ENCODE measurements around the gene CRYGN. TPM values are rescaled to one million over a fixed set of nuclear protein-coding genes. Genes with fewer than 3 reads are reported as not detected.

Gene CRYGN
- total RNA-seq, 1 donor from 2014 or later, result 0.16 TPM

DNA sequence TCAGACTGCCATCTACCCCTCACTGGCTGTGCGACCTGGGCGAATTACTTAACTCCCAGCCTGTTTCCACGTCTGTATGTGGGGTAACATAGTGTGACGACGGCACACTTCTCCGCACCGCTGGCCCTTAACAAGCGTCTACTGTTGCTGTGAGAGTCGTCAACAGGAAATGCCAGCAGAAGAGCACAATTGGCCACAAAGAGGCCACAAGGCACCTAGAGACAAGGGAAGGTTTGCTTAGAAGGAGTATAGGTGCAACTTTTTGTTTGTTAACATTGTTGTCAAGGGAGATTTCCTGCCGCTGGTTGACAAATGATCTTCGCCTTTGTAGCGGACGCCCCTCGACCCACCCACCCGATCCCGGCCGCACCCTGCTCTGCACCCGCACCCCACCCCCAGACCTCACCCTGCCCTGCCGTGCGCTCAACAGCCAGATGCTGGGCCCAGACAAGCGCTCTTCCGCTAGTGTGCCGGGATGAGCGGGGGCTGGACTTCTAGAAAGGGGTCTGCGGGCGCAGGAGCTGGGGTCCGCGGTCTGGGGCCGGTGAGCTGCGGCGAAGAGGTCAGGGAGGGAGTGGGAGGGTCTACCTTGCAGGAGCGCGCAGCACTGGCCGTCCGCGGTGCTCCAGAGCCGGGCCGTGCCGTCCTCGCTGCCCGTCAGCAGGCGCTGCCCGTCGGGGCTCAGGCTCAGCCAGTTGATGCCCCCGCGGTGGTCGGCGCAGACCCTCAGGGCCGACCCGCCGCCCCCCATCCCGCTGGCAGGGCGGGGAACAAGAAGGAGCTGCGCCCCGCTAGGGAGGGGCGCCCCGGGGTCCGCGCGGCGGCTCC lies 30.9 kb downstream of the CRYGN start:
- no peak for DNase-seq (ENCODE audit: low read depth)

DNA sequence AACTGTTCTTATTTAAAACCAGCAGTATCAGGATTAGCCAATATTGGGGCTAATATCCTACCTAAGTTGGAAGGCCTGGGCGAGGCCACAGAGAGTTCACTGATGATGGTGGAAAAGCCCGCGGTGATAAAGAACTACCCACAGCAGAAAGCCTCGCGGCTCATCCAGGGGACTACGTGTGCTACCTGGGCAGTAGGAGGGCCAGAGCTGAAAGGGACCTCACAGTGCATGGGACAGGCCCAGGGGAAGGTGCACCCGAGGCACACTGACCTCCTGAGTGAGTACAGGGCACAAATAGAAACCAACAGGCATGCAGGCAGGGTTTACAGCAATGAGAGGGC lies 31.5 kb downstream of the CRYGN start:
- no peak for DNase-seq (ENCODE audit: low read depth)

DNA sequence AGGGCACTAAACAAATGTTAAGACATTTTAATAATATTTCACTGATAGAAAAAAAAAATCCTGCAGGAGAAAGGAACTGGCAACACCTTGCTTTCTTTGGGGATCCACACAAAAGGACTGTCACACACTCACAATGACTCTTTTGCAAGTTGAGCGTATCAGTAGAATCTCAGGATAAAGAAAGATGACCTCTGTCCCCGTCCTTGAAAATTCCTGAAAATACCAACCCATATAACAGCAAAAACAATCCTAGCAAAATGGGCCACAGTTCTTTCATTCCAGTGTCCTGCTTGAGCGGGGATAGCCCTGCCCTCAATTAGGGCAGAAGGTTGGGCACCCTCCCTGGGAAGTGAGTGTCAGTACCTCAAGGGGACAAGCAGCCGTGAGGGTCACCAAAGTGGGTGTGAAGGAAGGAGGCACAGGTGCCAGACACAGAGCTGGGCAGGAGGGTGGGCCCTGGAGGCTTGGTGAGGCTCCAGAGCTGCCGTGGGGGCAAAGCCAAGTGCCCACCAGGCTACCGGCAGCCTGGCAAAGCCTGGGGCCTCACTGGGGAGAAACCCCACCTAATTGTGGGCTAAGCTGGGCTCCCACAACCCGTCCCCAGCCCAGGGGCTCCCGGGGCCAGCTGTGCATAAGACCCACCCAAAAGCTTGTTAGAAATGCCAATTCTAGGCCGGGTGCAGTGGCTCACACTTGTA lies 32.9 kb downstream of the CRYGN start:
- no peak for DNase-seq (ENCODE audit: low read depth)

DNA sequence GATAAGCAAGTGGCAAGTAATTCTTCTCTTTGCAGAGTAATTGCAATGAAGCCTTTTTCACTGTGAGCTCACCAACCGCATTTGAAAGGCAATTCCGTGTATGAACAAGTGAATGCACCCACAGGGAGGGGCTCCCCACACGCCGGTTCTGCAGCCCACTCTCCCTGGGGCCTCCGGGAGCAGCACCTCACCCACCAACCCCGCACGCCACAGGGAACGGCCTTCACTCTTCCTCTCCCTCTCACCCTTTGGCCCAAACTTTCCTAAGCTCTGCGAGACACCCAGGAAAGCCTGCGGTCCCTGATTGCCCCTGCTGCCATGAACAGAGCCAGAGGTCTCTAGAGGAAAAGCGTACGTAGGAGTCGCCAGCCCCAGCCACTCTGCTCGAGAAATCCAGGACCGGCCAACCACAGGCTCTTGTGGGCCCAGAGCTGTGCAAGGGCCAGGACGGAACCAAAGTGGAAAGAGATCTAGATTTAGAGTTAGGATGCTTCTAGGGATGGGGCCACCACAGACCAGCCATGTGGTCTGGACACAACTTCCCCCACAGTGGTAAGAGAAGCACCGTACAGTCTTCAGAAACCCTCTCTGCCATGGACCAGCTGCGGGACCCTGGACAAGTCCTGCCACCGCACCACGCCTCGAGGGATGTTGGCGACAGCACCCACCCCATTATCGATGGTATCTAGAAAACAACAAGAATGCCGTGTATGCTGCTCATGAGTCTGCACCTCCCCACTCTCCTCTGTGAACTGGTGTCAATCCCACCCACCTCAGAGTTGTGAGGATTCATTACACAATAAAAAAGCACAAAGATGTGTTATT lies 33.7 kb downstream of the CRYGN start:
- no peak for DNase-seq (ENCODE audit: low read depth)

DNA sequence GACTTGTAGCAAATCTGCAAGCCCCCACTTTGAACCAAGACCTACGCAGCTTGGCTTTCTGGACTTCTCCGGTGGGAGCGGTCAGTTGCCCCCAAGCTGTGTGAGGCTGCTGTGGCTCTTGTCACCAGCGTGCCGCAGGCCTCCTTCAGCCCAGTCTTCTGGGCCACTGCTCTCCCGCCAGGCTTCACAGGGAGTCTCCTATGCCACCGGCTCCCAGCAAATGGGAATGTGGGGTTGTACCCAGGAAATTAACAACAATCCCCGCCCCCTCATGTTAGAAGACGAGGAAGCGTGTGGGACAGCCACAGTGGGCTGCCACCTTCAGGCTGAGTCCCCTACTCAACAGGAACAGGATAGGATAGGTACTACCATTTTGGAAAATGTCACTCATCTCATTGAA lies 34.4 kb downstream of the CRYGN start:
- no peak for DNase-seq (ENCODE audit: low read depth)

DNA sequence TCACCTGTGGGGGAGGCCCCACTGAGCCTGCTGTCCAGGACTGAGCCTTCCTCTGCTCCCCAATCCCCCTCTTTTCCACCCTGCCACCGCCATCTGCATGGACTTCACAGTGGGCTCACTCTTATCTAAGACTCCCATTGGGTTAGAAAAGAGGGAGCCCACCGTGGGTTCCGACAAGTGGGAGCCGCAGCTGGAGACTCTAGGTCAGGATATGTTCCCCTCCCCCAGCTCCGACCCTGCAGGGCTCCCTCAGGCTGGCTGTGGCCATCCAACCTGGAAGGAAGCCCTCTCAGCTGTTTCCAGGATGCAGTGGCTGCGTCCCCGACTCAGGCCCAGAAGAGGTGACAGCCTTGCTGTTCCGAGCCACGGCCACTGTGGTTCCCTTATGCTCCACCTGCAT lies 34.9 kb downstream of the CRYGN start:
- no peak for DNase-seq (ENCODE audit: low read depth)

DNA sequence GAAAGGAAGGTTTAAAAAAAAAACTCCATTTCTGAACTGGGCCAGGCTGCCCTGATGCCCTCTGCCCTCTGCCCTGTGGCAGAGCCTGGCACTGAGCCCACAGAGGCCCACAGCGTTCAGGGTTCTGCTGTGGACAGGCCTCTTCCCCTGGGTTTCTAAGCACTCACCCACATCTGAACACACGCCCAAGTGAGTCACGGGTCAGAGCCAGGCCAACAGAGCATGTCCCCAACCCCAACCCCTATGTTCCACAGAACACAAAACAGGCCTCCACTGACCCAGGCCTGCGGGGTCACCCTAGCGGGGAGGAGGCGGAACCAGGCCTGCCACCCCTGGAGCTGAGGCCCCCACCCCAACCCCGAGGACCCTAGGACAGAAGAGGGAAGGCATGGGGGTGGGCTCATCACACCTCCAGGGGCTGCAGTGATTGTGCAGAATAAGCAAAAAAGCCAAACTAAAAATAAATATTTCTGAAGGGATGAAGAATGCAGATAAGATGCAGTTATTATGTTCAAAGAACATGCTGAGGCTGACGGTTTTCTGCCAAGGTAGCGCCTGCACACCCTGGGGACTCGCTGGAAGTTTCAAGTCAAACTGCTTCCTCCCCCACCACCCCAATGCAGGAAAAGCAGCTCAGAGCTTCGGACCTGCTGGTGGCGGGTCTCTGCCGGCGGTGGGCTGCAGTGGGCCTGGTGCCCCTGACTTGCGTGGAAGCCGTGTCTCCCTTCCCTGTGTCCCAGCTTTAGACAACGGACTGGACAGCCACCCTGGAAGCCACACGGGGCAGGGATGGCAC lies 35.5 kb downstream of the CRYGN start:
- peak; percentile 33 for DNase-seq (ENCODE audit: low read depth)

DNA sequence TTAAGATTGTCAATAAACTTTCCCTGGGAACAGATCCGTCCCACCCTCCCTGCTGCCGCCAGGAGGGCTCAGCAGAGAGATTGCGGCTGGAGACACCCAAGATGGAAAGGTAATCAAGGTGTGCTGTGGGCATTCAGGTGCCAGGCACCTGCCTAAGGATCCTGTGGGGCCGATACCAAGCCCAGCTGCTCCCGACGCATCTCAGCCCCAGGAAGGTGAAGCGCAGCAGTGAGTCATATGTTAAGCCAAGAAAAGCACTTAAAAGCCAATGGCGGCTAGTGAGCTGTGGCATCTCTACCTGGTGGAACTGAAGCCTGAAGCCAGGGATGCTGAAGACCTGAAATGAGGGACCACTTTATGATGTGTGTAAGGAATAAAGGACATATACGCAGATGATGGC lies 36.2 kb downstream of the CRYGN start:
- DNase-seq (ENCODE audit: low read depth), result no peak

DNA sequence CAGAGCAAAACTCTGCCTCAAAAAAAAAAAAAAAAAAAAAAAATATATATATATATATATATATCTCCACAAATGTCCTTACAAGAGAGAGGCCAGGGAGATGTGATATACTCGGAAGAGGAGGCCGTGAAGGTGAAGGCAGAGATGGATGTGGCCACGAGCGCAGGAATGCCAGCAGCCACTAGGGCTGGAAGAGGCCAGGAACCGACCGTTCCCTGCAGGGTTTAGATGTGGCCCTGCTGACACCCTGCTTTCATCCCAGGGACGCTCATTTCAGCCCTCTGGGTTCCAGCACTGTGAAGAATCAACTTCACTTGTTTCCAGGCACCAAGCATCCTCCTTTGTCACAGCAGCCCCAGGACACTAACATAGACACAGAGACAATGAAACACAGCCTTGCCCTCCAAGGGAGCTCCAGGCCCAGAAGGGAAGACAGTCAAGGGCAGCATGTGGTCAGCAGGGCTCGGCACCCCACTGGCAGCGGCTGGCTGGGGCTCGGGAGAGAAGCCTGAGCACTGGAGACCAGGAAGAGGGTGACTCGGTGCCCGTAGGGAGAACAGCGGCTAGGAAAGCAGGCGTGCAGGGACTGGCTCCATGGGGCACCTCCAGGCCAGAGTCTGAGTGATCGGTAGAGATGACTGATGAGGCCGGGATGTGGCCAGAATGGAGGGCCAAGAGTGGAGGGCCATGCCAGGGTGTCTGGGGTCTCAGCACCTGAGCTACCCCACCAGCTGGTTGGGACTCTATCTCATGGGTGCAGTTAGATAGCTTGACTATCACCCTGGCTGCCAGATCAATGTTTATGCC lies 37.7 kb downstream of the CRYGN start:
- no peak for DNase-seq (ENCODE audit: low read depth)

DNA sequence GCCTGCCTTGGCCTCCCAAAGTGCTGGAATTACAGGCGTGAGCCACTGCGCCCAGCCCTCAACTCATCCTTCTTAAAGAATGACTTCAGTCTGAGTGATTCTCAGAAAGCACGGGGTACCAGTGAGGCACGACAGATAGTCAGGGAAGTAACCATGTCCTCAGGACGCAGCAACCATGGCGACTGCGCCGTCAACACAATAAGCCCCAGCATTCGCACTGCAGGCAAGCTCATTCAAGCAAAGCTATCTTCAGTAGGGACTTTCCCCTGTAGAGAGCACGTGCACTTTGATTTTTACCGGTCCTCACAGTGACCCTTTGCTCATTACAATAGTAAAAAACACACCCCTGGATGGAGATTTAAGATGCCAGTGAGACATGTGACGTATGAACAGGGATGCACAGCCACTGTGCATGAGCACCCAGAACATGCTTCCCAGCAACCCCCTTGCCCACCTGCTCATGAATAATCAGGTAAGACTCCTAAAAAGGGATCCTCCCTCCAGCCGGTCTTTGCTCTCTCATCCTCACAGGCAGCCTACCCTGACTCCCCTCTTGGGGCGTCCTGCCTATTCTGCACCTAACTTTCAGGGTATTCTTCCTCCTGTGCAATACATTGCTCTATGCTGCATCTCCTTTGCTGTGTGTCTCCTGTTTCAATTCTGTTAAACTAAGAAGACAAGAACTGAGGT lies 39.2 kb downstream of the CRYGN start:
- no peak for DNase-seq (ENCODE audit: low read depth)

DNA sequence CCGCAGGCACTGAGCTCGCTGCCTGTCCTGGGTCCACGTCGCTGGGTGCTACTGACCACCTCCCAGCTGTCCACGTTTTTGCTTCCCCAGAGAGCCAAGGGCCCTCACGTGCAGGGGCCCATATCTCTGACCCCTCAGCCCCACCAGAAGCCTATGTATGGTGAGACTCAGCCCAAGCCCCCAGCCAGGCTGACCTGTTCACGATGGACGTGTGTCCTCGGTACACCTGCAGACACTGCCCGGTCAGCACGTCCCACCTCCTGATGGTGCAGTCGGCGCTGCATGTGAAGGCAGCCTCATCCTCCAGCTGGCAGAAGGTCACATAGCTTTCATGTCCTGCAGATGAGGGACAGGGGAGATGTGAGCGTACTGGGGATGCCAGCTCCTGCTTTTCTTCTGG lies 40.0 kb downstream of the CRYGN start:
- no peak for DNase-seq (ENCODE audit: low read depth)

DNA sequence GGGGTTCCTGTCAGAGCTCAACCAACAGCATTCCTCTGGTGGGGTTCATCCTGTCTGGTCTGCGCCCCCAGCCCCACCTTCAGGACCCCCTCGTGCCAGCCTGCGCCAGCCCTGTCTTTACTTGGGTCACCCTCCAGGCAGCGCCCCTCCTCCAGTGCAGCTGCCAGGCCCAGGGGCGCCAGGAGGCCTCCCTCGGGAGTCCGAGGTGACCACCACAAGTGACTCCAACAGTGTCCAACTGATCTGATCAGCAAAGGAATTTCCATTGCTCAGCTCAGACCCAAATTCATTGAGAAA lies 40.7 kb downstream of the CRYGN start:
- DNase-seq (ENCODE audit: low read depth), result no peak

DNA sequence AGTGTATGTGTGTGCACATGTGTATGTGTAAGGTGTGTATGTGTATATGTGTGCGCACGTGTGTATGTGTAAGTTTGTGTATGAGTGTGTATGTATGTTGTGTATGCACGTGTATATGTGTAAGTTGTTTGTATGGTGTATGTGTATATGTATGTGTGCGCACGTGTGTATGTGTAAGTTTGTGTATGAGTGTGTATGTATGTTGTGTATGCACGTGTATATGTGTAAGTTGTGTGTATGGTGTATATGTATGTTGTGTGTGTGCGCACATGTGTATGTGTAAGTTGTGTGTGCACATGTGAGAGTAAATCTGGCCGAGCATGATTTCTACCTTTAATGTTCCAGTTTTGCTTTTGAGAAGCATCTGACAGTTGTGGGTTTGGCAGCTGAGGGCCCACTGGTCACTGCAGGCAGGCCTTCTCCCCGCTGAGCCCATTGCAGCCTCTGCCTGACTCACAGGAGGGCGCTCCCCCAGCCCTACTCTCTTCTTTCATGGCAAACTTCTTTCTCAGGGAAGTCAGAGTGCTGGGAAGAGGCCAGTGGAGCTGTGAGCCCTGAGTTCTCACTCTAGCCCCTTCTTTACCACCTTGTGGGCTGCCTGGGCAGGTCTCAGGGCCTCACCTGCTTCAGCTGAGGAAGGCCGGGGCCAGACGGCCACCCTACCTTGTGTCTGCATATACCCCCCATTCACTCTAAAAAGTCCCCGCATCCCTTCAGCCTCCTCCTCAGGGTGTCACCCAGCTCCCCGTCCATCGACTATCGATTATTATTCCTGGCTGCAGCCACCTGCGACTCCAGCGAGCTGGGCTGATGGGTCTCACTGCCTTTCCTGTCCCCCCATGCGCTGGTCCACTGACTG lies 41.3 kb downstream of the CRYGN start:
- DNase-seq (ENCODE audit: low read depth), result no peak

DNA sequence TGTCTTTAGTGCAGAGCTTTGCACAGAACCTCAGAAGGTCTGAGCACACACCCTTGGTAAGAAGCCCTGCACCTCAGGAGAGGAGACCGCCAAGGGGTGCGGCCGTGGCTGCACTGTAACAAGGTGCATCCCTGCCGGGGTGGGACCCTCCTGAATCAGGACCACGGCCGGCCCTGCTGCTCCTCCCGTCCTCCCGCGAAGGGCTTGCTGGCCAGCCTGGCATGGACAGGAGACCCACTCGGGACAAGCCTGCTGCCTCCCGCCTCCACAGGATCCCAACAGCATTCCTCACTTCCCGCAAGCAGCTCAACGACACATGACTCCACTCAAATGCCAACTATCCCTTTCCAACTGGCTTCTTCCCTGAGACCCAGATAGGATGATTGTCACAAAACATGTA lies 42.9 kb downstream of the CRYGN start:
- no peak for DNase-seq (ENCODE audit: low read depth)

DNA sequence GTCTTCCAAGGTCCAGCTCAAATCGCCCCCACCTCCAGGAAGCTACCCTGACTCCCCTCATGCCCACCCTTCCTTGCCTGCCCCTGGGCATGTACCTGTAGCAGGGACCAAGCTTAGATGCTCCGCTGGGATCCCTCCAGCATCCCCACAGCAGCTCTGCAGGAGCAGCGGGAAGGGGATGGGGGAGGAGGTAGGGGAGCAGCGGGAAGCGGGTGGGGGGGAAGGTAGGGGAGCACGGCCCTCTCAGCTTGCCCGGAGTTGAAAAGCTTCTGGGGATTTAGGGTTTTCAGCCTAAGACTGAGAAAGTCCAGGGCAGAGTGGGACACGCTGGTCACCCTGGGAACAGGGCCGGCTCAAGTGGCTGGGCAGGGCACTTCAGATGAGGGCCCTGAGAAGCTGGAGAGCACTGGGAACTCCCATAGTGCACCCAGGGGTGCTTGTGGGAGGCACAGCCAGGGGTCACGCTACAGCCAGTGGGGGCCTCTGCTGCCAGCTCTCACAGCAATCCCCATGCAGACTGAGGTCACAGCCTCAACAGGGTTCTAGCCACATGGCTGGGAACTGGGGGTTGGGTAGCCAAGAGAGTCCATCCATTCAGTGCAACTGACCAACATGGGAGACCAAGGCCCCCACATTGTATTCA lies 43.5 kb downstream of the CRYGN start:
- DNase-seq (ENCODE audit: low read depth), result no peak

DNA sequence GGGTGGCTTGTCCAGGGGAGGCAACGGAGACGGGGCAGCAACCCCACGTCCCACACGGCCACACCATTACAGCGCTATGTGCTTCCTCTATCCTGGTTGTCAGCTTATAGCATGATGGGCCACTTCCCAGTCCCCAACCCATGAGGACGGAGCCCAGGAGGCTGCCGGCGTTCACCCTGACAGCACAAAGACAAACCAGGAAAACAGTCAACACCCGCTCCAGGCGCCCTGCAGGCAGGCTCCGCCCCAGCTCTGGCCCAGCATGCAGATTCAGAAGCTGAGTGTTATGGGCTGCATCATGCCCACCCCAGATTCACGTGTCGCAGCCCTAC lies 44.9 kb downstream of the CRYGN start:
- no peak for DNase-seq (ENCODE audit: low read depth)

DNA sequence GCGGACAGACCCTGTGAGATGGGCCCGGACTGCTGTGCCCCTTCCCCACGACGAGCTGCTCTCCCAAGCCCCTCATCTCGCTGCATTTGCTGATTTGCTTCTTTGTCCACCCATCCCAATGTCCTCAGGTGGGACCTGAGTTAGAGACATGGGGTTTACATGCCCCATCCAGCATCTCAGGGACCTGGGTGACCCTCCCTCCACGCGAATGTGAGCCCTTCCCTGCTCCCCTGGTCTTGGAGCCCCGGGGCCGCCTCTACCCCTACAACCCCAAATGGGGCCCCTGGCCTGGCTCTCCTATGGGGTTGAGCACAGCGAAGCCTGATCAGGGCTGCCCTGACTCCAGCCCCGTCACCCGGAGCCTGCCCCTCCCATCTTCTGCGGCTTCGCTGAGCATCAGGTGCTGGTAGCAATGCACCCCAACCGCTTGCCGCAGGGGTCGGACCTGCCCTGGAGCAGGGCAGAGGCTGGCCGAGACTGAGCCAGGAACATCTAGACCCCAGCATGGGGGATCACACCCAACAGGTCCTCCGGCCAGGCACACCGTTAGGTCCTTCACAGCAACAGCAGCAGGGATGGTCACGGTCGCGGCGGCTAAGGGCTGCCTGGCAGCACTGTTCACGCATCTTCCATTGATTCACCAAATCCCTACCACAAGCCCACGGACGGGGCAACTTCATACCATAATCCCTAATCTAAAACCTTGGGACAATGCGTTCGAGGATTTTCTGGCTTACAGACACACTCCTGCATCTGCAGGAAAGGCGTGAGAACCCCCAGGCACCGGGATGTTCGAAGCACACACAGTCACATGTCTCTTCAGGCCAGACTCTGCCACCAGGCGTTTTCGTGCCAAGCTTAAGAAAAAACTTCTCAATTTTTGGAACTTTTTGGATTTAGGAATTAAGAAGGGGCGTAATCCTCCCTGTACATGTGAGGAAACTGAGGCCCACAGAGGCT lies 45.6 kb downstream of the CRYGN start:
- no peak for DNase-seq (ENCODE audit: low read depth)

All from myocyte (in vitro differentiated cells).